ENCODE data around the gene NELL1.

The NELL1 gene

GRCh38 chr11:21007297-21007696 lies 337.9 kb downstream of the NELL1 start:
- ATAC-seq, result no peak
- TF ChIP-seq TOX (CRISPR knock-in tag; IDR thresholded peaks at IDR 0.05; ENCODE audit: borderline replicate concordance) (no peak), PPARA (CRISPR knock-in tag; IDR thresholded peaks at IDR 0.05; ENCODE audit: borderline replicate concordance) (no peak), TCF4 (CRISPR knock-in tag; IDR thresholded peaks at IDR 0.05; ENCODE audit: borderline replicate concordance) (no peak), ESRRG (CRISPR knock-in tag; IDR thresholded peaks at IDR 0.05) (no peak), ARNTL (CRISPR knock-in tag; IDR thresholded peaks at IDR 0.05; ENCODE audit: borderline replicate concordance, low read depth) (no peak), RARB (CRISPR knock-in tag; IDR thresholded peaks at IDR 0.05) (no peak), ZFP3 (CRISPR knock-in tag; IDR thresholded peaks at IDR 0.05) (no peak)

GRCh38 chr11:21018248-21018647 lies 348.9 kb downstream of the NELL1 start:
- TF ChIP-seq CREB5 (CRISPR knock-in tag; IDR thresholded peaks at IDR 0.05; ENCODE audit: low read depth), result no peak
- TF ChIP-seq TCF4 (CRISPR knock-in tag; IDR thresholded peaks at IDR 0.05; ENCODE audit: borderline replicate concordance), result peak; percentile 27; the same call in 1 of the 2 replicates
- no peak; the same call in 2 of the 3 replicates for ATAC-seq

- TF ChIP-seq GLIS3 (CRISPR knock-in tag; IDR thresholded peaks at IDR 0.05) (no peak), TCF4 (CRISPR knock-in tag; IDR thresholded peaks at IDR 0.05; ENCODE audit: borderline replicate concordance) (no peak), BACH2 (CRISPR knock-in tag; IDR thresholded peaks at IDR 0.05; ENCODE audit: borderline replicate concordance) (no peak), OSR1 (CRISPR knock-in tag; IDR thresholded peaks at IDR 0.05) (no peak), ZC3H10 (CRISPR knock-in tag; IDR thresholded peaks at IDR 0.05) (no peak), CSDC2 (CRISPR knock-in tag; IDR thresholded peaks at IDR 0.05) (no peak), PATZ1 (CRISPR knock-in tag; IDR thresholded peaks at IDR 0.05; ENCODE audit: borderline replicate concordance) (no peak), TOX (CRISPR knock-in tag; IDR thresholded peaks at IDR 0.05; ENCODE audit: borderline replicate concordance) (no peak), TSHZ2 (CRISPR knock-in tag; IDR thresholded peaks at IDR 0.05) (no peak), ISL1 (CRISPR knock-in tag; IDR thresholded peaks at IDR 0.05) (no peak), CREB5 (CRISPR knock-in tag; IDR thresholded peaks at IDR 0.05; ENCODE audit: low read depth) (no peak)
- ATAC-seq, result no peak
Observed at GRCh38 chr11:21026685-21027084, 357.3 kb downstream of the NELL1 start.

GRCh38 chr11:21037850-21038249 lies 368.5 kb downstream of the NELL1 start:
- no peak for ATAC-seq
- no peak for TF ChIP-seq ZFP3 (CRISPR knock-in tag; IDR thresholded peaks at IDR 0.05)
- no peak for TF ChIP-seq PPARA (CRISPR knock-in tag; IDR thresholded peaks at IDR 0.05; ENCODE audit: borderline replicate concordance)
- TF ChIP-seq ZC3H10 (CRISPR knock-in tag; IDR thresholded peaks at IDR 0.05), result no peak
- no peak for TF ChIP-seq ZNF70 (CRISPR knock-in tag; IDR thresholded peaks at IDR 0.05)
- TF ChIP-seq ARNTL (CRISPR knock-in tag; IDR thresholded peaks at IDR 0.05; ENCODE audit: borderline replicate concordance, low read depth), result no peak

GRCh38 chr11:21038801-21039200 lies 369.4 kb downstream of the NELL1 start:
- TF ChIP-seq SNAI2 (CRISPR knock-in tag; IDR thresholded peaks at IDR 0.05) (no peak), PATZ1 (CRISPR knock-in tag; IDR thresholded peaks at IDR 0.05; ENCODE audit: borderline replicate concordance) (no peak), CREB5 (CRISPR knock-in tag; IDR thresholded peaks at IDR 0.05; ENCODE audit: low read depth) (no peak)
- ATAC-seq, result no peak

Data from SK-N-SH treated with all-trans-retinoic acid at 6 μM for 48 hours (cell line).